SK-N-SH treated with all-trans-retinoic acid at 6 μM for 48 hours (cell line): ENCODE measurements around the gene DCLRE1C.
"Not testable (repeated sequence)": the region's sequence is repeated elsewhere in the genome, so short reads cannot be mapped to it uniquely, and the experiment has no call there.

ENCODE experiments used
- ATAC-seq: fragments of 200-7000 bp; cut with Tn5 transposase; 3 replicates; pipeline ENCODE4 v1.9.1; 2020; ENCODE audit warnings: mild to moderate bottlenecking, moderate library complexity
- ARNTL ChIP-seq: fragments of 450-650 bp; formaldehyde crosslinking; IDR thresholded peaks from 2 replicates; pipeline ENCODE4 v1.5.0; 2020; ENCODE audit warnings: low read depth, mild to moderate bottlenecking, moderate library complexity, borderline replicate concordance
- BACH2 ChIP-seq: fragments of 250-450 bp; sonication (Bioruptor Pico); IDR thresholded peaks from 2 replicates; pipeline ENCODE4 v1.9.0; 2021; ENCODE audit warnings: mild to moderate bottlenecking, borderline replicate concordance
- CSDC2 ChIP-seq: fragments of 250-450 bp; sonication (Bioruptor Pico); IDR thresholded peaks from 2 replicates; pipeline ENCODE4 v1.5.0; 2020; ENCODE audit warnings: mild to moderate bottlenecking, moderate library complexity
- GLIS3 ChIP-seq: fragments of 250-450 bp; sonication (Bioruptor Pico); IDR thresholded peaks from 2 replicates; pipeline ENCODE4 v1.5.0; 2020; ENCODE audit warnings: mild to moderate bottlenecking, moderate library complexity
- ISL1 ChIP-seq: fragments of 250-450 bp; sonication (Bioruptor Pico); IDR thresholded peaks from 2 replicates; pipeline ENCODE4 v2.1.2; 2022; ENCODE audit warnings: mild to moderate bottlenecking, moderate library complexity
- OSR1 ChIP-seq: fragments of 250-450 bp; sonication (Bioruptor Pico); IDR thresholded peaks from 2 replicates; pipeline ENCODE4 v1.8.0; 2022; ENCODE audit warnings: moderate library complexity, mild to moderate bottlenecking, inconsistent platforms
- RARB ChIP-seq: fragments of 250-450 bp; sonication (Bioruptor Pico); IDR thresholded peaks from 2 replicates; pipeline ENCODE4 v1.8.0; 2021; ENCODE audit warnings: mild to moderate bottlenecking, moderate library complexity
- TOX ChIP-seq: fragments of 250-450 bp; sonication (Bioruptor Pico); IDR thresholded peaks from 2 replicates; pipeline ENCODE4 v1.8.0; 2021; ENCODE audit warnings: mild to moderate bottlenecking, moderate library complexity, borderline replicate concordance
- ZC3H10 ChIP-seq: fragments of 250-450 bp; sonication (Bioruptor Pico); IDR thresholded peaks from 2 replicates; pipeline ENCODE4 v1.5.1; 2021; ENCODE audit warnings: mild to moderate bottlenecking, moderate library complexity
- ZFP3 ChIP-seq: fragments of 250-450 bp; sonication (Bioruptor Pico); IDR thresholded peaks from 2 replicates; pipeline ENCODE4 v1.5.0; 2020; ENCODE audit warnings: mild to moderate bottlenecking, moderate library complexity
- ZFP30 ChIP-seq: fragments of 450-650 bp; formaldehyde crosslinking; IDR thresholded peaks from 2 replicates; pipeline ENCODE4 v1.5.0; 2022; ENCODE audit warnings: mild to moderate bottlenecking, moderate library complexity
- ZNF565 ChIP-seq: fragments of 450-650 bp; formaldehyde crosslinking; conservative IDR thresholded peaks from 2 replicates; pipeline ENCODE4 v1.5.0; 2020; ENCODE audit warnings: low read depth, mild to moderate bottlenecking, moderate library complexity
- ZNF70 ChIP-seq: fragments of 450-650 bp; formaldehyde crosslinking; IDR thresholded peaks from 2 replicates; pipeline ENCODE4 v1.5.0; 2020; ENCODE audit warnings: mild to moderate bottlenecking, moderate library complexity
- ZNF8 ChIP-seq: fragments of 450-650 bp; formaldehyde crosslinking; IDR thresholded peaks from 2 replicates; pipeline ENCODE4 v1.5.0; 2020; ENCODE audit warnings: mild to moderate bottlenecking, moderate library complexity
- TF ChIP-seq, protein P1 (sequence below): fragments of 250-450 bp; sonication (Bioruptor Pico); IDR thresholded peaks from 2 replicates; pipeline ENCODE4 v1.5.0; 2020; ENCODE audit warnings: mild to moderate bottlenecking, moderate library complexity
- TF ChIP-seq, protein P2 (sequence below): fragments of 250-450 bp; sonication (Bioruptor Pico); IDR thresholded peaks from 2 replicates; pipeline ENCODE4 v1.8.0; 2021; ENCODE audit warnings: low read depth, mild to moderate bottlenecking, moderate library complexity, borderline replicate concordance
- TF ChIP-seq, protein P3 (sequence below): fragments of 250-450 bp; sonication (Bioruptor Pico); IDR thresholded peaks from 2 replicates; pipeline ENCODE4 v1.8.0; 2020; ENCODE audit warnings: mild to moderate bottlenecking, moderate library complexity, borderline replicate concordance
- TF ChIP-seq, protein P4 (sequence below): fragments of 250-450 bp; sonication (Bioruptor Pico); IDR thresholded peaks from 2 replicates; pipeline ENCODE4 v1.5.1; 2020; ENCODE audit warnings: low read depth, mild to moderate bottlenecking, moderate library complexity

DCLRE1C gene

DNA sequence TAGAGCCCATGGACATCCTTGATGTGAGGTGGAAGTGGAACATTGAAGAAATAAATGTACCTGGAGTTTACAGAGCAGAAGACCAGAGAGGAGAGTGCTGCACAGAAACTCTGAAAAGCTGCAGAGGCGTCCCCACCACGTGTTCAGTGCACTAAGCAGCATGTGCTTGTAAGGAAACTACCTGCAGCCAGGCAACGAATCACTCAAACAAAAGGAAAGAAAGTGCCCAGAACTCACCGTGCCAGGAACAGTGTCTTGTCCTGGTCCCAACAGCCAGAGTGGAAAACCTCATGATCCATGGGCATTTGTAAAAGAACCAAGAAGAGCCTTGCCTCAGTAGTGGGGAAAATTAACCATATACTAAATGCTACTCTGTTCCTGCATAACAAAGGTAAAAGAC, 42.9 kb downstream of the DCLRE1C start (continued):
- TF ChIP-seq, protein P1, sequence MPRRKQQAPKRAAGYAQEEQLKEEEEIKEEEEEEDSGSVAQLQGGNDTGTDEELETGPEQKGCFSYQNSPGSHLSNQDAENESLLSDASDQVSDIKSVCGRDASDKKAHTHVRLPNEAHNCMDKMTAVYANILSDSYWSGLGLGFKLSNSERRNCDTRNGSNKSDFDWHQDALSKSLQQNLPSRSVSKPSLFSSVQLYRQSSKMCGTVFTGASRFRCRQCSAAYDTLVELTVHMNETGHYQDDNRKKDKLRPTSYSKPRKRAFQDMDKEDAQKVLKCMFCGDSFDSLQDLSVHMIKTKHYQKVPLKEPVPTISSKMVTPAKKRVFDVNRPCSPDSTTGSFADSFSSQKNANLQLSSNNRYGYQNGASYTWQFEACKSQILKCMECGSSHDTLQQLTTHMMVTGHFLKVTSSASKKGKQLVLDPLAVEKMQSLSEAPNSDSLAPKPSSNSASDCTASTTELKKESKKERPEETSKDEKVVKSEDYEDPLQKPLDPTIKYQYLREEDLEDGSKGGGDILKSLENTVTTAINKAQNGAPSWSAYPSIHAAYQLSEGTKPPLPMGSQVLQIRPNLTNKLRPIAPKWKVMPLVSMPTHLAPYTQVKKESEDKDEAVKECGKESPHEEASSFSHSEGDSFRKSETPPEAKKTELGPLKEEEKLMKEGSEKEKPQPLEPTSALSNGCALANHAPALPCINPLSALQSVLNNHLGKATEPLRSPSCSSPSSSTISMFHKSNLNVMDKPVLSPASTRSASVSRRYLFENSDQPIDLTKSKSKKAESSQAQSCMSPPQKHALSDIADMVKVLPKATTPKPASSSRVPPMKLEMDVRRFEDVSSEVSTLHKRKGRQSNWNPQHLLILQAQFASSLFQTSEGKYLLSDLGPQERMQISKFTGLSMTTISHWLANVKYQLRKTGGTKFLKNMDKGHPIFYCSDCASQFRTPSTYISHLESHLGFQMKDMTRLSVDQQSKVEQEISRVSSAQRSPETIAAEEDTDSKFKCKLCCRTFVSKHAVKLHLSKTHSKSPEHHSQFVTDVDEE (CRISPR knock-in tag) = no peak
- TF ChIP-seq ARNTL (CRISPR knock-in tag) = no peak

DNA sequence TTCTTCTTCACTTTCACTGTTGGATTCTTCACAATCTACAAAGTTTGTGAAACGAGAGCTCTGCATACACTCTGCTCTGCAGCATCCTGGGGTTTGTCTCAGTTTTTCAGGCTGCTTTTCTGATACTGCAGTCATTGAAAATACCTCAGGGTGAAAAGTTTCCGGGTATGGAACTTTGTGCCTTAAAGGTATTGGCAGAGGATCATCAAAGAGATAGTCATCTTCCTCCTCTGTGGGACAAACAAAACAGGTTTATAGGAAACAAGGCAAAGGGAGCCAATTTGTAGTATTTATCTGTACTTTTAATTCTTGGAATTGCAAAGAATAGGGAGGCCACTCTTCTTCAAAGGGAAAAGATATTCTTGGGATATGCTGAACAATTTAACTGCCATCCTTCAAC, 44.8 kb downstream of the DCLRE1C start:
- no peak for ATAC-seq
- no peak for TF ChIP-seq ARNTL (CRISPR knock-in tag)
- TF ChIP-seq, protein P2, sequence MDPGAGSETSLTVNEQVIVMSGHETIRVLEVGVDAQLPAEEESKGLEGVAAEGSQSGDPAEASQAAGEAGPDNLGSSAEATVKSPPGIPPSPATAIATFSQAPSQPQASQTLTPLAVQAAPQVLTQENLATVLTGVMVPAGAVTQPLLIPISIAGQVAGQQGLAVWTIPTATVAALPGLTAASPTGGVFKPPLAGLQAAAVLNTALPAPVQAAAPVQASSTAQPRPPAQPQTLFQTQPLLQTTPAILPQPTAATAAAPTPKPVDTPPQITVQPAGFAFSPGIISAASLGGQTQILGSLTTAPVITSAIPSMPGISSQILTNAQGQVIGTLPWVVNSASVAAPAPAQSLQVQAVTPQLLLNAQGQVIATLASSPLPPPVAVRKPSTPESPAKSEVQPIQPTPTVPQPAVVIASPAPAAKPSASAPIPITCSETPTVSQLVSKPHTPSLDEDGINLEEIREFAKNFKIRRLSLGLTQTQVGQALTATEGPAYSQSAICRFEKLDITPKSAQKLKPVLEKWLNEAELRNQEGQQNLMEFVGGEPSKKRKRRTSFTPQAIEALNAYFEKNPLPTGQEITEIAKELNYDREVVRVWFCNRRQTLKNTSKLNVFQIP (CRISPR knock-in tag) = no peak

DNA sequence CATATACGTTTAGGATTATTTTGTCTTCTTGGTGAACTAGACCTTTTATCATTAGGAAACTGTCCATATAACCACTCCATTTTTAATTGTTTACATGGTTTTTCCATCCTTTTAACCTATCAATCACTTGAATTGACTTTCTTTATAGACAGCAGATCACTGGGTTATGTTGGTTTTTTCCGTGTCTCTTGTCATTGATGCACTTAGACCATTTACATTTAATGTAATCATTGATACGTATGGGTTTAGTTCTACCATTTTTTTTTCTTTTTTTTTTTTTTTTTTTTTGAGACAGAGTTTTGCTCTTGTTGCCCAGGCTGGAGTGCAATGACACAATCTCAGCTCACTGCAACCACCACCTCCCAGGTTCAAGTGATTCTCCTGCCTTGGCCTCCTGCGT, 46.3 kb downstream of the DCLRE1C start:
- ATAC-seq = not testable (repeated sequence)

DNA sequence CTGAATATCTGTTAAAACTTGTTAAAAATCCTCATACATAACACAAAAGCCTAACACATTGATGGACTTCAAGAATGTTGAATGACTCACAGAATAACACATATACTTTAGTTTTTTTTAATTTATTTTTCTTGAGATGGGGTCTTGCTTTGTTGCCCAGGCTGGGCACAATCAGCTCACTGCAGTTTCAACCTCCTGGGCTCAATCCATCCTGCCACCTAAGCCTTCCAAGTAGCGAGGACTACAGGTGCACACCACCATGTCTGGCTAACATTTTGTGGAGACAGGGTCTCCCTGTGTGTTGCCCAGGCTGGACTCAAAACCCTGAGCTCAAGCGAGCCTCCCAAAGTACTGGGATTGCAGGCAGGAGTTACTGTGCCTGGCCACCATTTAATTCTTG, 47.1 kb downstream of the DCLRE1C start:
- ATAC-seq = no peak
- TF ChIP-seq OSR1 (CRISPR knock-in tag) = no peak
- TF ChIP-seq CSDC2 (CRISPR knock-in tag) = no peak
- no peak for TF ChIP-seq ZNF565 (CRISPR knock-in tag)
- TF ChIP-seq BACH2 = no peak
- no peak for TF ChIP-seq ZC3H10
- no peak for TF ChIP-seq ZFP3 (CRISPR knock-in tag)

DNA sequence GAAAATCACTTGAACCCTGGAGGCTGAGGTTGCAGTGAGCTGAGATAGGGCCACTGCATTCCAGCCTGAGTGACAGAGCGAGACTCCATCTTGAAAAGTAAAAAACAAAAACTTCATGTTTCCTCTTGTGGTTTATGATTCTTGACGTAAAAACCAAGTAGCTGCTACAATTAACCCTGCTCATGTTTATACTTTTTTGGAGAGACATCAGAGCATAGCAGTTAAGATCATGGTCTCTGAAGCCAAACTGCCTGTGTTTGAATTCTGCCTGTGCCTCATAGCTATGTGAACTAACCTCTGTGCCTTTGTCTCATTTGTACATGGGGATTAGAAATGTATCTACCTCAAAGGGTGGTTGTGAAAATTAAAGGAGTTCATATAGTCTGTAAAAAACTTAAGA, 48.0 kb downstream of the DCLRE1C start:
- no peak for TF ChIP-seq ZC3H10
- no peak for TF ChIP-seq CSDC2 (CRISPR knock-in tag)
- TF ChIP-seq ISL1 = no peak
- no peak for TF ChIP-seq ZFP30 (CRISPR knock-in tag)
- TF ChIP-seq ZFP3 (CRISPR knock-in tag) = no peak
- TF ChIP-seq RARB (CRISPR knock-in tag) = no peak
- TF ChIP-seq, protein P2 (CRISPR knock-in tag) = no peak
- ATAC-seq = no peak

DNA sequence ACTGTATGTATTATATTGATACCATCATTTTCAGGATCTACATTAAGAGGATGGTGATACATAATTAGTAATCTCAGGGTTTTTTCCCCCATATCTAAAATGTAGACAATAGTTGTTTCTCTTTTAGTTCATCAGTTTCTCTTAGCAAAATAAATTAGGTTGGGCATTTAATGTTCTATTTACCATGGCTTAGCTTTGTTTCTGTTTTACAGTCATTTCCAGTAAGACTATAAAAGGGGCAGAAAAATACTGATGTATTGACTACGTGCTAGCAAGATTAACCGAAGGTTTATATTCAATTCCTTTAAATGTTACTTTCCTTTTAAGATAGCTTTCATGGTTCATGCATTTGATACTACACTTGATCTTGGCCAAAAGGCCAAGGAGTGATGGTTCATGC, 49.0 kb downstream of the DCLRE1C start:
- no peak for TF ChIP-seq ARNTL (CRISPR knock-in tag)
- TF ChIP-seq BACH2 = no peak
- TF ChIP-seq GLIS3 = no peak
- TF ChIP-seq ZFP30 (CRISPR knock-in tag) = no peak
- no peak for TF ChIP-seq ZFP3 (CRISPR knock-in tag)
- no peak for TF ChIP-seq TOX
- TF ChIP-seq, protein P2 (CRISPR knock-in tag) = no peak
- TF ChIP-seq ZNF70 = no peak
- TF ChIP-seq, protein P3, sequence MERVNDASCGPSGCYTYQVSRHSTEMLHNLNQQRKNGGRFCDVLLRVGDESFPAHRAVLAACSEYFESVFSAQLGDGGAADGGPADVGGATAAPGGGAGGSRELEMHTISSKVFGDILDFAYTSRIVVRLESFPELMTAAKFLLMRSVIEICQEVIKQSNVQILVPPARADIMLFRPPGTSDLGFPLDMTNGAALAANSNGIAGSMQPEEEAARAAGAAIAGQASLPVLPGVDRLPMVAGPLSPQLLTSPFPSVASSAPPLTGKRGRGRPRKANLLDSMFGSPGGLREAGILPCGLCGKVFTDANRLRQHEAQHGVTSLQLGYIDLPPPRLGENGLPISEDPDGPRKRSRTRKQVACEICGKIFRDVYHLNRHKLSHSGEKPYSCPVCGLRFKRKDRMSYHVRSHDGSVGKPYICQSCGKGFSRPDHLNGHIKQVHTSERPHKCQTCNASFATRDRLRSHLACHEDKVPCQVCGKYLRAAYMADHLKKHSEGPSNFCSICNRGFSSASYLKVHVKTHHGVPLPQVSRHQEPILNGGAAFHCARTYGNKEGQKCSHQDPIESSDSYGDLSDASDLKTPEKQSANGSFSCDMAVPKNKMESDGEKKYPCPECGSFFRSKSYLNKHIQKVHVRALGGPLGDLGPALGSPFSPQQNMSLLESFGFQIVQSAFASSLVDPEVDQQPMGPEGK = no peak
- no peak for TF ChIP-seq ZNF8 (CRISPR knock-in tag)
- no peak for TF ChIP-seq ISL1
- TF ChIP-seq, protein P4, sequence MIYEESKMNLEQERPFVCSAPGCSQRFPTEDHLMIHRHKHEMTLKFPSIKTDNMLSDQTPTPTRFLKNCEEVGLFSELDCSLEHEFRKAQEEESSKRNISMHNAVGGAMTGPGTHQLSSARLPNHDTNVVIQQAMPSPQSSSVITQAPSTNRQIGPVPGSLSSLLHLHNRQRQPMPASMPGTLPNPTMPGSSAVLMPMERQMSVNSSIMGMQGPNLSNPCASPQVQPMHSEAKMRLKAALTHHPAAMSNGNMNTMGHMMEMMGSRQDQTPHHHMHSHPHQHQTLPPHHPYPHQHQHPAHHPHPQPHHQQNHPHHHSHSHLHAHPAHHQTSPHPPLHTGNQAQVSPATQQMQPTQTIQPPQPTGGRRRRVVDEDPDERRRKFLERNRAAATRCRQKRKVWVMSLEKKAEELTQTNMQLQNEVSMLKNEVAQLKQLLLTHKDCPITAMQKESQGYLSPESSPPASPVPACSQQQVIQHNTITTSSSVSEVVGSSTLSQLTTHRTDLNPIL (CRISPR knock-in tag) = no peak
- TF ChIP-seq ZNF565 (CRISPR knock-in tag) = no peak

More for the DNA sequence above, 49.0 kb downstream of the DCLRE1C start:
- ATAC-seq = no peak
